Parathyroid adenoma (tissue), 2 donors: ENCODE measurements around the gene IREB2.

Experiments
- H2AFZ ChIP-seq: fragments of 300-600 bp; sonication (generic); one replicate; pipeline ENCODE4 v1.7.0; 2017; ENCODE audit warnings: antibody characterized with exemption, mild to moderate bottlenecking
- H3K27ac ChIP-seq: fragments of 300-600 bp; sonication (generic); one replicate; pipeline ENCODE4 v1.7.0; 2017
- H3K27me3 ChIP-seq: fragments of 300-600 bp; sonication (generic); one replicate; pipeline ENCODE4 v1.7.0; 2017; ENCODE audit warnings: low read length; ENCODE audit not compliant: control insufficient read depth, insufficient read depth
- H3K36me3 ChIP-seq: fragments of 300-600 bp; sonication (generic); one replicate; pipeline ENCODE4 v1.7.0; 2017; ENCODE audit warnings: low read length; ENCODE audit not compliant: control insufficient read depth, insufficient read depth
- H3K4me1 ChIP-seq: fragments of 300-600 bp; sonication (generic); one replicate; pipeline ENCODE4 v1.7.0; 2017; ENCODE audit warnings: control low read depth
- H3K4me2 ChIP-seq: fragments of 300-600 bp; sonication (generic); one replicate; pipeline ENCODE4 v1.7.0; 2017; ENCODE audit warnings: low read length
- H3K4me3 ChIP-seq: fragments of 300-600 bp; sonication (generic); one replicate; pipeline ENCODE4 v1.7.0; 2017; ENCODE audit warnings: low read depth, low read length
- H3K79me2 ChIP-seq: fragments of 300-600 bp; sonication (generic); one replicate; pipeline ENCODE4 v1.7.0; 2017; ENCODE audit warnings: control low read depth
- H3K9ac ChIP-seq: fragments of 300-600 bp; sonication (generic); one replicate; pipeline ENCODE4 v1.7.0; 2017; ENCODE audit warnings: mild to moderate bottlenecking
- H3K9me3 ChIP-seq: fragments of 300-600 bp; sonication (generic); one replicate; pipeline ENCODE4 v1.7.0; 2017; ENCODE audit warnings: low read length; ENCODE audit not compliant: control insufficient read depth
- TF ChIP-seq, protein P1 (sequence below): fragments of 300-600 bp; sonication (generic); IDR thresholded peaks from one replicate; pipeline ENCODE4 v1.7.0; 2017; ENCODE audit warnings: antibody characterized with exemption, mild to moderate bottlenecking
- donor health status: primary hyperparathyroidism.

Gene IREB2

GRCh38 chr15:78502641-78503040 lies 64.6 kb downstream of the IREB2 start:
- Histone ChIP-seq H3K27me3 (no peaks in the 10 kb centered on the region), H3K4me1 (no peaks in the 10 kb centered on the region), H3K27ac (no peak overlapping the region), H3K4me2 (no peak overlapping the region), H3K4me3 (no peak overlapping the region), H3K36me3 (no peaks in the 10 kb centered on the region), H2AFZ (no peak overlapping the region), H3K9me3 (no peaks in the 10 kb centered on the region), H3K79me2 (no peaks in the 10 kb centered on the region), H3K9ac (no peak overlapping the region)
- TF ChIP-seq, protein P1, sequence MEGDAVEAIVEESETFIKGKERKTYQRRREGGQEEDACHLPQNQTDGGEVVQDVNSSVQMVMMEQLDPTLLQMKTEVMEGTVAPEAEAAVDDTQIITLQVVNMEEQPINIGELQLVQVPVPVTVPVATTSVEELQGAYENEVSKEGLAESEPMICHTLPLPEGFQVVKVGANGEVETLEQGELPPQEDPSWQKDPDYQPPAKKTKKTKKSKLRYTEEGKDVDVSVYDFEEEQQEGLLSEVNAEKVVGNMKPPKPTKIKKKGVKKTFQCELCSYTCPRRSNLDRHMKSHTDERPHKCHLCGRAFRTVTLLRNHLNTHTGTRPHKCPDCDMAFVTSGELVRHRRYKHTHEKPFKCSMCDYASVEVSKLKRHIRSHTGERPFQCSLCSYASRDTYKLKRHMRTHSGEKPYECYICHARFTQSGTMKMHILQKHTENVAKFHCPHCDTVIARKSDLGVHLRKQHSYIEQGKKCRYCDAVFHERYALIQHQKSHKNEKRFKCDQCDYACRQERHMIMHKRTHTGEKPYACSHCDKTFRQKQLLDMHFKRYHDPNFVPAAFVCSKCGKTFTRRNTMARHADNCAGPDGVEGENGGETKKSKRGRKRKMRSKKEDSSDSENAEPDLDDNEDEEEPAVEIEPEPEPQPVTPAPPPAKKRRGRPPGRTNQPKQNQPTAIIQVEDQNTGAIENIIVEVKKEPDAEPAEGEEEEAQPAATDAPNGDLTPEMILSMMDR, result no peak

- Histone ChIP-seq H3K9ac (no peak within 1 kb of the TSS), H2AFZ (peak within 1 kb of the TSS; percentile 78), H3K4me2 (peak within 1 kb of the TSS; percentile 90), H3K4me3 (peak within 1 kb of the TSS; percentile 61), H3K36me3 (no peaks in the 10 kb centered on the region), H3K27ac (peak within 1 kb of the TSS; percentile 30), H3K27me3 (no peaks in the 10 kb centered on the region), H3K79me2 (no peaks in the 10 kb centered on the region), H3K4me1 (no peaks in the 10 kb centered on the region), H3K9me3 (no peaks in the 10 kb centered on the region)
- TF ChIP-seq, protein P1, result no peak
Observed at GRCh38 chr15:78506971-78507830, 69.2 kb downstream of the IREB2 start, which contains the start of gene HYKK. HYKK (plus strand) TSS chr15:78507577; CDS start chr15:78513089, 5,512 bp downstream.

- Histone ChIP-seq H3K9me3 (no peaks in the 10 kb centered on the region), H3K4me1 (no peaks in the 10 kb centered on the region), H3K4me3 (peak overlapping the region; percentile 61), H2AFZ (peak overlapping the region; percentile 78), H3K4me2 (peak overlapping the region; percentile 90), H3K36me3 (no peaks in the 10 kb centered on the region), H3K79me2 (no peaks in the 10 kb centered on the region), H3K27me3 (no peaks in the 10 kb centered on the region), H3K9ac (no peak overlapping the region), H3K27ac (no peak overlapping the region)
- TF ChIP-seq, protein P1, result no peak
Observed at GRCh38 chr15:78507831-78508160, 69.8 kb downstream of the IREB2 start.

DNA sequence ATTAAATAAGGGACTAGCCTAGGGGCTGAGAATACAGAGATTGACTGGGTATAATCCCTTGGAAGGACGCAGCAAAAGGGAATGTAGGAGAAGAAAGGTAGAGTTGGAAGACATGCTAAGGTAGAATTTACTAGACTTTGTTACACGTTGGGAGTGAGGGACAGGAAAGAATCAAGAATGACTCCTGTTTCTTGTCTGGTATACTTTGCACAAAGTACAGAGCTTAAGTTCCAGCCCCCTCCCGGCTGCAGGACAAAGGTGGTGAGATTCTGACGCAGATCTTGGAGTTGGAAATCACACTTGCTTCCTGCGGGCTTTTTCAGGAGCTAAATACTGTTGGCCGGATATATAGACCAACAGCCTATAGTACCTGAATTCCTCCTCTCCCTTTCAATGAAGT lies 70.3 kb downstream of the IREB2 start:
- Histone ChIP-seq H2AFZ (peak overlapping the region; percentile 78), H3K4me3 (peak overlapping the region; percentile 61), H3K9ac (no peak overlapping the region), H3K9me3 (no peaks in the 10 kb centered on the region), H3K4me2 (peak overlapping the region; percentile 90), H3K27ac (no peak overlapping the region), H3K79me2 (no peaks in the 10 kb centered on the region), H3K27me3 (no peaks in the 10 kb centered on the region), H3K36me3 (no peaks in the 10 kb centered on the region), H3K4me1 (no peaks in the 10 kb centered on the region)
- TF ChIP-seq, protein P1, result no peak
